HG03064 (cell line): ENCODE measurements around the gene JARID2.

Source experiments
- ATAC-seq: cut with Tn5 transposase; IDR thresholded peaks from one replicate; pipeline ENCODE4 v1.9.1; 2021; ENCODE audit warnings: low read depth; ENCODE audit not compliant: unreplicated experiment

Gene JARID2

GRCh38 chr6:15452182-15452941, 206.5 kb downstream of the JARID2 start:
- ATAC-seq = no peak

GRCh38 chr6:15453186-15453585, 207.3 kb downstream of the JARID2 start:
- no peak for ATAC-seq

GRCh38 chr6:15453622-15454021, 207.8 kb downstream of the JARID2 start:
- ATAC-seq = no peak

- no peak for ATAC-seq
These were observed 210.6 kb downstream of the JARID2 start for GRCh38 chr6:15456422-15456821.

- ATAC-seq = no peak
These were observed 211.3 kb downstream of the JARID2 start for GRCh38 chr6:15457121-15457650.

- ATAC-seq = no peak
These were observed 212.2 kb downstream of the JARID2 start for GRCh38 chr6:15458021-15458459.

GRCh38 chr6:15460110-15460727, 214.3 kb downstream of the JARID2 start:
- ATAC-seq = no peak

- ATAC-seq = no peak
These were observed 215.5 kb downstream of the JARID2 start for GRCh38 chr6:15461127-15461944.

GRCh38 chr6:15462256-15462655, 216.4 kb downstream of the JARID2 start:
- no peak for ATAC-seq

- ATAC-seq = no peak
These were observed 217.1 kb downstream of the JARID2 start for GRCh38 chr6:15462717-15463525.

GRCh38 chr6:15464211-15464725, 218.4 kb downstream of the JARID2 start:
- no peak for ATAC-seq

- ATAC-seq = no peak
These were observed 219.3 kb downstream of the JARID2 start for GRCh38 chr6:15465212-15465611.

GRCh38 chr6:15470746-15471145, 224.9 kb downstream of the JARID2 start:
- ATAC-seq = no peak

GRCh38 chr6:15472621-15473020, 226.8 kb downstream of the JARID2 start:
- ATAC-seq = no peak

GRCh38 chr6:15473174-15473573, 227.3 kb downstream of the JARID2 start:
- no peak for ATAC-seq

- no peak for ATAC-seq
These were observed 227.9 kb downstream of the JARID2 start for GRCh38 chr6:15473741-15474161.

- no peak for ATAC-seq
These were observed 228.3 kb downstream of the JARID2 start for GRCh38 chr6:15474196-15474595.

GRCh38 chr6:15475261-15475660, 229.4 kb downstream of the JARID2 start:
- no peak for ATAC-seq

GRCh38 chr6:15475872-15476271, 230.0 kb downstream of the JARID2 start:
- ATAC-seq = no peak
